ENCODE results near the gene RAMP3.

DNA sequence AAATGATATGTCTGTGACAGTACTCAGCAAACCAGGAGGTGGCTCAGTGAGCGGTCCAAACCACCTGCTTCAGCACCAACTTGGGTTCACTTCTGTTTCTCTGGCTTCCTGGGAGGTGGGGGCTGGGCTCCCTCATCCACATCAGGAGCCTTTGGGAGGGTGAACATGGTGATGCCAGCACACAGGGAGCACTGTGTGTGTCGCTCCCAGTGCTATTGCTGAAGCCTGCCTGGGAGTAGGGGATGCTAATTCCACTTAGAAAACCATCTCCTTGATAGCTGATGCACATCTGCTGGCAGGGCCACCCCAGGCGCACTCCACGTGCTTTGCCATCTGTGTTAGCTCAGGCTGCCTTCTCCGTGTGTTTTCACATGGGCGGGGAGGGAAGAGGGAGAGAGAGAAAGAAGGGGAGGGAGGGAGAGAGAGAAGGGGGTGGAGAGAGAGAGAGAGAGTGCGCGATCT, 58.0 kb downstream of the RAMP3 start:
- no peak for TF ChIP-seq ZNF644 (tag; IDR thresholded peaks at IDR 0.05; ENCODE audit: low read depth)
- TF ChIP-seq SNRNP70 (optimal IDR thresholded peaks at IDR 0.05; ENCODE audit: low read depth, low read length): no peak
- no peak for TF ChIP-seq GATA2 (CRISPR knock-in tag; IDR thresholded peaks at IDR 0.05)
- TF ChIP-seq, protein P1, sequence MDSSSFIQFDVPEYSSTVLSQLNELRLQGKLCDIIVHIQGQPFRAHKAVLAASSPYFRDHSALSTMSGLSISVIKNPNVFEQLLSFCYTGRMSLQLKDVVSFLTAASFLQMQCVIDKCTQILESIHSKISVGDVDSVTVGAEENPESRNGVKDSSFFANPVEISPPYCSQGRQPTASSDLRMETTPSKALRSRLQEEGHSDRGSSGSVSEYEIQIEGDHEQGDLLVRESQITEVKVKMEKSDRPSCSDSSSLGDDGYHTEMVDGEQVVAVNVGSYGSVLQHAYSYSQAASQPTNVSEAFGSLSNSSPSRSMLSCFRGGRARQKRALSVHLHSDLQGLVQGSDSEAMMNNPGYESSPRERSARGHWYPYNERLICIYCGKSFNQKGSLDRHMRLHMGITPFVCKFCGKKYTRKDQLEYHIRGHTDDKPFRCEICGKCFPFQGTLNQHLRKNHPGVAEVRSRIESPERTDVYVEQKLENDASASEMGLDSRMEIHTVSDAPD (CRISPR knock-in tag; IDR thresholded peaks at IDR 0.05): no peak
- no peak for TF ChIP-seq POLR2A (conservative IDR thresholded peaks at IDR 0.05)
- TF ChIP-seq POLR2AphosphoS2 (IDR thresholded peaks at IDR 0.05; ENCODE audit: low read length): no peak
- TF ChIP-seq PHF20 (IDR thresholded peaks at IDR 0.05; ENCODE audit: partially characterized antibody): no peak
- TF ChIP-seq, protein P2, sequence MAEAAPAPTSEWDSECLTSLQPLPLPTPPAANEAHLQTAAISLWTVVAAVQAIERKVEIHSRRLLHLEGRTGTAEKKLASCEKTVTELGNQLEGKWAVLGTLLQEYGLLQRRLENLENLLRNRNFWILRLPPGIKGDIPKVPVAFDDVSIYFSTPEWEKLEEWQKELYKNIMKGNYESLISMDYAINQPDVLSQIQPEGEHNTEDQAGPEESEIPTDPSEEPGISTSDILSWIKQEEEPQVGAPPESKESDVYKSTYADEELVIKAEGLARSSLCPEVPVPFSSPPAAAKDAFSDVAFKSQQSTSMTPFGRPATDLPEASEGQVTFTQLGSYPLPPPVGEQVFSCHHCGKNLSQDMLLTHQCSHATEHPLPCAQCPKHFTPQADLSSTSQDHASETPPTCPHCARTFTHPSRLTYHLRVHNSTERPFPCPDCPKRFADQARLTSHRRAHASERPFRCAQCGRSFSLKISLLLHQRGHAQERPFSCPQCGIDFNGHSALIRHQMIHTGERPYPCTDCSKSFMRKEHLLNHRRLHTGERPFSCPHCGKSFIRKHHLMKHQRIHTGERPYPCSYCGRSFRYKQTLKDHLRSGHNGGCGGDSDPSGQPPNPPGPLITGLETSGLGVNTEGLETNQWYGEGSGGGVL (CRISPR knock-in tag; IDR thresholded peaks at IDR 0.05): no peak
- no peak for TF ChIP-seq TRIM24 (IDR thresholded peaks at IDR 0.05)
- TF ChIP-seq KDM2B (CRISPR knock-in tag; IDR thresholded peaks at IDR 0.05): no peak
